DMS114 treated with DMSO at 0.1 percent for 48 hours (cell line): Measurements from ENCODE around the gene CHRNA4.

Source experiments
- DNase-seq: peaks from one replicate; lab custom pipeline; 2025; ENCODE audit not compliant: unreplicated experiment; lab: John Stamatoyannopoulos, UW

Gene CHRNA4

DNA sequence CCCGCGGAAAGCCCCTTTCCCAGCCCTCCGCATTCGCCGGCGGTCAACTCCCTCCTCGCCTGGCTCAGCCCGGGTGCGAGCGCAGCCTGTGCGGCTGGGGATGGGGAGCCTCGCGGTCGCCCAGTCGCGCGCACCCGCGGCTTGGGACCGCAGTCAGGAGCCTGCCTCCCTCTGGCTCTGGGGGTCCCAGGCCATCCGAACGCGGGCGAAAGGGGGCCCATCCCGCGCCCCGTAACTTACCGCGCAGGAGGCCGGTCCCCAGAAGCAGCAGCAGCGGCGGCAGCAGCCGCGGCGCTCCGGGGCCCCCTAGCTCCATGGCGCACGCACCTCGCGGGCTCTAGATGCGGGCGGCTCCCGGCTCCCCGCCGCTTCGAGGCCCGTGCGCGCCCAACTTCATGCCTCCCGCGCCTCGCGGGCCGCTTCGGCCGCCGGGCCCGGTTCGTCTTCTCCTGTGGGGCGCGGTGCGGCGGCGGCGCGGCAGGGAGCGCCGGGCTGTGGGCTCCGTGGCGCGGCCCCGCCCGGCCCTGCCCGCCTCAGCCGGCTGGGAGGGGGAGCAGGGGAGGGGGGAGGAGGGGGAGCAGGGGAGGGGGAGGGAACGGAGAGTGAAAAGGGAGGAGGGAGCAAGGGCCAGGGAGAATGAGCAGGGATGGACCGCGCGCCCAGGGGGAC is at the start of gene CHRNA4:
Gene CHRNA4 (minus strand): TSS at position 500 of the 669 bp plus-strand sequence. CDS start 184 bp downstream, at position 316.
- DNase-seq, result no peak

DNA sequence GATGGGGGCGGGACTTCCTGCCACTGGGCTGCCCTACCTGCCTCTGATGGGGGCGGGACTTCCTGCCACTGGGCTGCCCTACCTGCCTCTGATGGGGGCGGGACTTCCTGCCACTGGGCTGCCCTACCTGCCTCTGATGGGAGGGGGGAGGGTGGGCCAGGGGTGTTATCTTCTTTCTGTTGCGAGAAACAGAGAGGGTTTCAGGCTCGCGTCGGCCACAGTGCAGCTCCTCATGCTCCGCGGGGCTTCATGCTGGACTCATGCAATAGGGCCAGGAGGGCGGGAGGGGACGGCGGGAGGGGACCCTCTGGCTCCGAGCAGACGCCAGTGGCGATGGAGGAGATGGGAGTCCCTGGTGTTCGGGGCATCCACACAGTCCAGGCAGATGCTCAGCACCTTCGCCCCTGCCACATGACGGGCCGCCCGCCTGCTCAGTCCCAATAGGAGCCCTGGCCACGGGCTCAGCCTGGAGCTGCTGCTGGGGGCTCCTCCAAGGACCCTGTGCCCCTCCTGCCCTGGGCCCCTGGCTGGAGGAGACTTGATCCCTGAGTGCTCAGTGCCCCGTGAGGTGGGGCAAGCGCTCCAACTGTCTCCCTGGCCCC is 48.8 kb upstream of the CHRNA4 start:
- DNase-seq, result no peak

DNA sequence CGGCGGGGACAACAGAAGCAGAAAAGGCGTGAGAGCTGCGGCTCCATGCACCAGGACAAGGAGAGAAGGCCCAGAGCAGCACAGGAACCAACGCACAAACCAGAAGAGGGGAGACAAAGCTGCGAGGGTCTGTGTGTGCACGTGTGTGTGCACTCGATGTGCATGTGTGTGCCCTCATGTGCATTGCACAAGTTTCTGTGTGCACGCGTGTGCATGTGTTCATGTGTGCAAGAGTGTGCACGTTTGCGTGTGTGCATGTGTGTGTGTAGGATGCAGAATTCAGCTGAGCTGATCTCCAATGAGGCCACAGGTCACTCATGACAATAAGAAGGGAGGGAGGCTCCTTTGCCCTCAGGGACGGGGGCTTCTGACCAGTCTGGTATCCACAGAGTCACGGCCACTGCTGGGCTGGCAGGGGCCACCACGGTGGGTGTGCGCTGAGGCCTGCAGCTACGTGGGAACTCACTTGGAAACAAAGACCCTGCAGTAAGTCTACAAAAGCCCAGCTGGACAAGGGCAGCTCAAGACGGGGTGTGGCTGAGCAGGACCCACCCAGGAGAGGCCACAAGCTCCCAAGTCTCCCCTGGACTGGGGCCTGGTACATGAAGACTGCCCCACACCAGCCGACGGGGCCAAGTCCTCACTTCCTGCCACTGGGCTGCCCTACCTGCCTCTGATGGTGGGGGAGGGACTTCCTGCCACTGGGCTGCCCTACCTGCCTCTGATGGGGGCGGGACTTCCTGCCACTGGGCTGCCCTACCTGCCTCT is 48.1 kb upstream of the CHRNA4 start:
- DNase-seq, result no peak

DNA sequence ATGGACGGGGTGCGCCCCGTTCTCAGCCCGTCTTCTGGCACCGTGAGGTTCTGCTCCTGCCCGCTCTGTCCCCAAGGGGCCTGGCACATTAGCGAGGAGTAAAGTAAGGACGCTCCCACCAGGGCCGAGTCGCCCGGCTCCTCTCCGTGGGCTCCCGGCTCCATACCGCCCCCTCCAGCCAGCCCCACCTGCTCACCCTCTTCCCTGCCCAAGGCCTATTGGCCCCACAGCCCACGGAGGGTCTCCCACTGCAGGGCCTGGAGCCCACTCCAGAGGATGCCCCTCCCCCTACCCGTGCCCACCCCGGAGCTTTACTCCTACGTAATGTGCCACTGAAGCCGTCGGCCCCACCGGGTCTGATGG is 47.5 kb upstream of the CHRNA4 start:
- DNase-seq, result no peak

DNA sequence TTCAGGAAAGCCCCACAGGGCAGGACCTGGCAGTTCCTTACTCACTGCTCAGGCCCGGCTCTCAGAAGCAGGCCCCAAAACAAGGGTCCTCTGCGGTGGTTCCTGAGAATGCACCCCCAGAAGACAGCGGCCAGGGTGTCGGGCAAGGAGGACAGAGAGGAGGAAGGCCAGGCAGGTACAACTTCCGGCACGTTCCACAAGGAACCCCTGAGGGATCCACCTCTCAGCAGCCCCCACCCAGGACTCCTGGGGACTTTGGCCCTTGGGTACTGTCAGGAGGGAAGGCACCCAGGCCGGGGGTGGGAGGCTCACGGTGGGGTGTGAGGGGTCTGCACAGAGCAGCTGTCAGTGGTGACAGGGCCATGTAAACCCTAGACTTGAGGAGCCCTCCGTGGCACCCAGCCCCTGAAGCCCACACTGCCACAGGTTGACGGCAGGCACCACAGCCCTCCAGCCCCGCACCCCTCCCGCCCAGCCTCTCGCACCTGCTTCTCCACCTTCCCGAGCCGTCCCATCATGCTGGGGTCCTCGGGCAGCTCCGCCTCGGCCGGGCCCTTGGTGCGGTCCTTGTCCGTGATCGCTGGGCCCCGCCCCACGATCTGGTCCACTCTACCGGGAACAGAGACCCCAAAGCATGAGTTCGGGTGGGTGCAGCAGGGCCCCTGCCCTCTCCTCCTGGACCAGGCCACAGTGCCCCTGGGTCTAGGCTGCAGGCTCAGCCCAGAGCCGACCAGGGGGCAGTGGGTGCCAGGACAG is 47.0 kb upstream of the CHRNA4 start:
- DNase-seq, result no peak

DNA sequence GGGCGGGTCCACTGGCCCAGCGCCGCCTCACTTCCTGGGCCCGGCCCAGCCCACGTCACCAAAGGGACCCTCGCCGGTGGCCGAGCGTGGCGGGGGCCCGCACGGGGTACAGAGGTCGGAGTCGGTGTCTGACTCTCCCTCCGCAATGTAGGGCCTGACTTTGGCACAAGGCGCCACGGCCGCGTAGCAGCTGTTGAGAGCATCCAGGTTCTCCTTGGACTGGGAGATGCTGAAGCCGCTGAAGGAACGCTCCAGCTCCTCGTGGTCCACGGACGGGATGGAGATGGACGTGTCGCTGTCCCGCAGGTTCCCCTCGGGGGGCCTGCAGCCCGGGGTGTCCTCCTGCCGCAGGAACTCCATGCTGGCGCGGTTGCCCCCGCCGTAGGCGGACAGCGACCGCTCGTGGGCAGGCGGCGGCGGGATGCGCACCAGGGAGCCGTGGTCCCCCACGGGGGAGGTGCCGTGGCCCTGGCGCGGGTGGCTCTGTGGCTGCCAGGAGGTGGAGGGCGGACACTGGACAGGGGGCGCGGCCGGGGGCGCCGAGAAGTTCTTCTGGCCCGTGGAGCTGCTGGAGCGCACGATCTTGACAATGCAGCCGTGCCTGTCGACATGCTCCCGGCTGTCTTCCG is 45.6 kb upstream of the CHRNA4 start:
- DNase-seq, result no peak

DNA sequence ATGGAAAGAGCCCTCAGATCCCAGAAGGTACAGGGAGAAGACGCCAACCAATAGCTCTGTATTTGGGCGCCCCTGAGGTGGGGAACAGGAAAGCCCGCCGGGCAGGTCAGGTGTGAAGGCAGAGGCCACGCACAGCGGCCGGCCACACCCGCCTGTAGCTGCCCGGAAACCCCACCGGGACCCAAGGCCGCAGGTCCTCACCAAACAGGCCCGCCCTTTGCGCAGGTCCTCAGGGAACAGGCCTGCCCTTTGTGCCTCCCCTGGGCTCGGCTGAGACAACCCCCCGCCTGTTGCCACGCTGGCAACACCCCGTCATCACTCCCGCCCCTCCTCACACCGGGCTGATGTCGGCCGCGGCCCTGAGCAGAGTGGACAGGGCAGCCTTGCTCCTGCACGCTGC is 44.9 kb upstream of the CHRNA4 start:
- DNase-seq, result no peak

DNA sequence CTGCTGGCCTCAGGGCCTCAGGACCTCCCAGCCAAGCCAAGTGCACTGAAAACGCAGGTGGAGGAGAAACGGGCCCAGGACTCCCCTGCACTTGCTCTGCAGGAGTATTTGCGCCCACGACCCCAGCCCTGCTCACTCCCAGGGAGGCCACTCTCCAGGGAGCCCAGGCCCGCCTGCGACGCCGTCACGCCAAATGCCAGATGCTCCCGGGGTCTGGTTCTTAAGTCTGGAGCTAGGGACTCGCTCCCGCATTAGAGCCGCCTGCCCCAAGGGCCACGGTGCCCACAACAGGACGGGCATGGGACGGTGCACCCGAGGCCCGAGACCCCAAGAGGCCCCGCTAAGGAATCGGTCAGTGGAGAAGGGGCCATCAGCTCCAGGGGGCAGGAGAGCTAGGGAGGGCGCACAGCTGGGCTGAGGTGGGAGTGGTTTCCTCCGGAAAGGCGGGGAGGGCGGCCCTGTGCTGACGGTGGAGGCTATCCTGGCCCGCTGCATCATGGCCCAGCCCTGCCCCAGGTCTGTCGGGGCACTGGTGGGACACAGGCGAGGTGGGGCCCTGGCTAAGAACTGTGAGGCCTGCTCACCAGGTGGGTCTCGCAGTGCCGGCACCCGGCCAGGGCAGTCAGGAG is 44.1 kb upstream of the CHRNA4 start:
- DNase-seq, result no peak

DNA sequence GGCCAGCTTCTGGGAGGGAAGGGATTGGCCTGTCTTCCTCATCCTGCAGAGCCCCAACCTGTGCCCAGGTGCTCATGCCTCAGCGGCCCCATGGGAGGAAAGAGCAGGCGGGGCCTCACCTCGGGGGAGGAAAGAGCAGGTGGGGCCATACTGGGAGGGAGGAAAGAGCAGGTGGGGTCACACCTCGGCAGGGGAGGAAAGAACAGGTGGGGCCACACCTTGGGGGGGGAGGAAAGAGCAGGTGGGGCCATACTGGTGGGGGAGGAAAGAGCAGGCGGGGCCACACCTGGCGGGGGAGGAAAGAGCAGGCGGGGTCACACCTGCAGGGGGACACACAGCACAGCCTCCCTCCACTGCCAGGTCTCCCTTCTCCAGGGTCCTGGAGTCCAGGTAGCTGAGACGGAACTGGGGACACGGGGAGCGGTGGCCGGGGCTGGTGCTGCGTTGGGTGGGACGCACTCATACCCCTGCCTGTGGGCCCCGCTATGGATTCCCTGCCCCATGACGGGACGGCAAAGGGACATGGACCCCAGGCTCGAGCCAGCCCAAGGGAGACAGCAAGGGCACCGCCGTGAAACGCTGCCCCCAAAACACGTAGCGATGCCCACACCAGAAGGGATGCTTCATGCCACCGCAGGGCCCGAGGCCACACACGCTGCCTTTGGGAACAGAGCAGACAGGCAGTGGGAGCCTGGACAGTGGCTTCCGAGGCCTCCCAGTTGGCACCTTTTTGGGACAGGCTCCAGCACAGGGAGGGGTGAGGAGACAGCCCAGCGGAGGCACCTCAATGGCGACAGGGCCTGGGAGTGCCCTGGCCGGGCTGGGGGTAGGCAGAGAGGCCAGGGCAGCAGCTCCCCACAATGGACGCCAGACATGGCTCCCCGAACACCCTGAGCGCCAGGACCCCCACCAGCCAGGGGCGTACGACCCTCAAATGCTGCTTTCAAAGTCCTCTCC is 43.3 kb upstream of the CHRNA4 start:
- DNase-seq, result no peak

DNA sequence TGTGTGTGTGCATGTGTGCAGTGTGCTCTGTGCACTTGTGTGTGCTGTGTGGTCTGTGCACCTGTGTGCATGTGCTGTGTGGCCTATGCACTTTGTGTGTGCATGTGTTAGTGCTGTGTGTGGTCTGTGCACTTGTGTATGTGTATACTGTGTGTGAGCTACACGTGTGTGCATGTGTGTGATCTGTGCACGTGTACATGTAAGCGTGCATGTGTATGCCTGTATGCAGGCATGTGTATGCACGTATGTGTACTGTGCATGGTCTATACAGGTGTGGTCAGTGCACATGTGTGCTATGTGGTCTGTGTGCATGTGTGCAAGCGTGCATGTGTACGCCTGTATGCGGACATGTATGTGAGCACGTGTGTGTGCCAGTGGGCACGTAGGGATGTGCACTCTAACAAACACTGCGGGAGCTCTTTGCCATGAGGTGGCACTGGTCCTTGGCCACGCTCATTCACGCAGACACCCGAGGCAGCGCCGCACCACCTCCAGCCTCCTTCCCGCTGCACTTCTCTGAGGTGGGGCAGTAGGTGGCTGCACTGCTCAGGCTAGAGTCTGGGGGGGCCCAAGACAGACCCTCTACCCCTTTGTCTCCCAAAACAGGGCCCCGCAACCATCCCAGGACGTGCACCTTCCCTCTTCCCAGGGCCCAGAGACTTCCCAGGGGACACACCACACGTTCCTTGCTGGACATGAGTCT is 42.4 kb upstream of the CHRNA4 start:
- DNase-seq, result no peak

DNA sequence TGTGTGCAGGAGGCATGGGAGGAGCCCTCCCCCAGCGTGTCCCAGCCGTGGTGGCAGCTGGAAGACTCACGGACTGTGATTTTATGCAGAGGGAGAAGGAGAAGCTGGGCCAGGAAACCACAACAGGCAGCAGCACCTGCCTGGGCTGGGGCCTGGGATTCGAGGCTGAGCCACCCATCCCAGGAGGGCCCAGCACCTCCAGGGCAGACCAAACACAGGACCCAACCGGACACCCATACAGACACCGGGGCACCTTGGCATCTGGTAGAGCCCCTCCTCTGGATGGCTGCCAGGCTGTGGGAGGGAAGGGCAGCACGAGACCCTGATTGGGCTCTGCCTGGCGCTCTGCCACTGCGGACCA is 41.7 kb upstream of the CHRNA4 start:
- no peak for DNase-seq

DNA sequence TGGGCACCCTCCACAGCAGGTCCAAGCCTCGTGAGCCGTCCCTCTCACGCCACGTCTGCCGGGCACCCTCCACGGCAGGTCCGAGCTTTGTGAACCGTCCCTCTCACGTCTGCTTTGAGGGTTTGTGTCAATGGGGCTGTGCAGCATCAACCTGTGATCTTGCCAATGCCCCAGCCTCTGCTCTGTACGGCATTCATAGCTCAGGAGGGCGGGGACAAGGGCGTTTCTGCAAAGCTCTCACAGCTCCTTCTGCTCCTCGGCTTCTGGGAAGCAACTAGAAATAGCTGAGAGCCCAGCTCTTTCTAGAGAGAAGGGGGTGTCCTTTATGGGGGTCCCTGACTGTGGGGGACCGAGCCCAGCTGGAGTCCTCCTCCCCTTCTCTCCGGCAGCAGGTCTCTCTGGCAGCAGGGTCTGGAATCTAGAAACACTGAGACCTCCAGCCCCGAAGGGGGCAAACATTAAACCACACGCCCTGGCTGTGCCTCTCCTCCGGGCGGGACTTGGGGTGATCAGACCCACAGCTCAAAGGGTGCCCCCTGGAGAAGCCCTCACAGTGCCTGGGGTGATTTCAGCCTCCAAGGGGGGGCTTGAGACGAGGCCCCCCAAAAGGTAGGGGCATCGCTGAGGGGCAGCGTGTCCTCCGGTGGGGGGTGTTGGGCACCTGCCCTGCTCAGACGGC is 41.2 kb upstream of the CHRNA4 start:
- no peak for DNase-seq

DNA sequence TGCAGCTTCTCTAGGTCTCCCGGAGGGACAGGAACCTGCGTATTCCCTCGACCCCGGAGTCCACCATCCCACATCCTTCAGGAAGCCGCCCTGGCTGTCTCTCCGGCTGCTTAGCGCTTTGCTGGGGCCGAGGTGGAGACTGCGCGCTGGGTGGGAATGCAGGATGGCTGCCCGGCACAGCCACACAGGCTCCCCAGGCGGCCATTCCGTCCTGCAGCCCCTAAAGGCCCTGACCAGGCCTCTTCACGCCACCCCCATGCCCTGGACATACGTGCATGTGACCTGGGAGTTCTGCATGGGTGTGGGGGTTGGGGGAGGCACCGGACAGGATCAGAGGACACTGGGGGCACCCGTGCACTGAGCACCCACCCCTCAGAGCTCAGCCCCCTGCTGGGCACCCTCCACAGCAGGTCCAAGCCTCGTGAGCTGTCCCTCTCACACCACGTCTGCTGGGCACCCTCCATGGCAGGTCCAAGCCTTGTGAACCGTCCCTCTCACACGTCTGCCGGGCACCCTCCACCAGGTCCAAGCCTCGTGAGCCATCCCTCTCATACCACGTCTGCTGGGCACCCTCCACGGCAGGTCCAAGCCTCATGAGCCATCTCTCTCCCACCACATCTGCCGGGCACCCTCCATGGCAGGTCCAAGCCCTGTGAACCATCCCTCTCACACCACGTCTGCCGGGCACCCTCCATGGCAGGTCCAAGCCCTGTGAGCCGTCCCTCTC is 40.4 kb upstream of the CHRNA4 start:
- DNase-seq, result no peak

DNA sequence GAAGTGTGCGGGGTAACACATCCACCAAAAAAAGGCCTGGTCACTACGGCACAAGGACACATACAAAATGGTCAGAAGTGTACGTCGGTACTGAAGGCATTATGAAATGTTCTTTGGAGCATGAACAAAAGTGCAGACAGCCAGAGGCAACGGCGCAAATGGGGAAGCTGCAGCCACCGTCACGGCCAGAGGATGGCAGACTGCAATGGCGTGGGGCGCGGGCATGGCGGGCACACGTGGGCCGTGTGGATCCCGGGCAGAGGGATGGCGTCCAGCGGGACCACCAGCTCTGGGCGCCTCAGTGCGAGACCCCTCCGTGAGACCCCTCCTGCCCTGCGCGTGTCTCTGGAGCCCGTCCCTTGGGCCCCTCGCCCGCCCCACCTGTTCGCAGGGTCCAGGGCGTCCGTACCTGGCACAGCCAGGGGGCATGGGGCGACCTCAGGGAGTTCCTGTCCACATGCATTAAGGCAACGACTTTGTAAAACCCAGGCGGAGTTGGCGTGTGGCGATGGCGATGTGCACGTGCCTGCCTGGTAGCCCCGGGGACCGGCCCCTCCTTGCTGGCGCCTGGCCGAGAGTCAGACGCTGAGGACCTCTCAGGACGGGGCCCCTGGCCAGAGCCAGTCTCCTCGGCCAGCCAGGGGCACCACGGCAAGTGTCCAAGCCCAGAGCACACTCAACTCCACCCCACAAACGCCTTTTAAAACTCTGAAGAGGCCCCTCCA is 39.5 kb upstream of the CHRNA4 start:
- no peak for DNase-seq

DNA sequence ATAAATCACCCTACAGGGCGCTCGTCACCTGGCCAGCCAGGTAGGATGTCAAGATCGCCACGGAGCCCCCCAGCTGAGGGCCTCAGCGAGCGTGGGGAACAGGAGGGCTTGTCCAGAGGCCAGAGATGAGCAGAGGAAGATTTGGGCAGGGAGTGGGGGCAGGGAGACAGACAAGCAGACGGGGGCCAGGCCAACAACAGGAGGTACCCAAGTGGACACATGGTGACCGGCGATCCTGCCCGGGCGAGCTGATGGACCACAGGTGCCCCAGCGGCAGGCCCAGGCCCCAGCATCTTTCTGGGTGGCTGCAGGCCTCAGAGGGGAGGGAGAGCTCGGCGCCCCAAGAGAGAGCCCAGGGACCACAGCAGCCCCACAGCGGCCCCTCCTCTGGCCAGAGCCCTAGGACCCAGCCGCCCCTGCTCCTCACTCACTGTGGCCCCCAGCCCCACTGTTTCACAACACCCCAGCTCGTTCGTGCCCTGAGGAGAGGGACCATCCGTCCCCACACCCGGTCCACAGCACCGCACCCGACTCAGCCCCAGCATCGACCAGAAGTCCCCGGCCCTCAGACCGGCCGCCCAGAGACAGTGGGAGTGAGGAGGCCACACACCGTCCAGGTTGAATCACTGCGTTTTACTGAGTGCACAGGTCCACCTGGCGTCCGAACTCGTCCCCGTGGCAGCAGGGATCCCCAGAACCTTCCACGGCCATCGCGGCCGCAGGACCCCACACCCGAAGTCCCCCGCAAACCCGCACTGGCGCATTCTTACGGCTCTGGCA is 38.6 kb upstream of the CHRNA4 start:
- no peak for DNase-seq

DNA sequence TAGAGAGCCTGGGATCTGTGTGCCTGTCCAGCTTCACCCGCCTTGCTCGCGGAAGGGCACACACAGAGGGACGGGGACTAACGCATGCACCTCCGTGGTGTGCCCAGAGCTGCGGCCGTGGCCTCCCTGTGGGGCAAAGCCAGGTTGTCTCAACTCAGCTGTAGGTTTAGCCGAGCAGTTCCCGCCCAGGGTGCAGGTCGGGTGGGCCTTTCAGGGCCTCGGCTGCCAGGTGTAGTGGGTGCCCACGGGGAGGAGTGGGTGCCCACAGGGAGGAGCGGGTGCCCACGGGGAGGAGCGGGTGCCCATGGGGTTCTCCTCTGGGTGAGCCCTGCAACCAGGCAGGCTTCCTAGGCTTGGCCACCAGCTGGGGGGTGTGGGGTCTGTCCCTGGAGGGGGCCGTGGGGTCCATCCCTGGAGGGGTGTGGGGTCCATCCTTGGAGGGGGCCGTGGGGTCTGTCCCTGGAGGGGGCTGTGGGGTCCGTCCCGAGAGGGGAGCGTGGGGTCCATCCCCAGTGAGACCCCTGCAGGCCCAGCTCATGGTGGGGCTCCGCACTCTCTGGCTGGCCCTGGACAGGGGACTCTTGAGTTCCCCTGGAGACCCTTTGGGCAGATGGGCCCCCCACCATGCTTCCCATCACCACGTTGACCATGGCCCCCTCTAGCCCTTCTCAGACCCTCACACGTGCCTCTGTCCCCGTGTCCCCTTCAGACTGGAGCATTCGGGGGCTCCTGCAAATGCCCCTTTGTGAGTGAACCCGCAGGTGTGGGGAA is 37.8 kb upstream of the CHRNA4 start:
- DNase-seq, result no peak
